Stimulated activated CD4-positive, alpha-beta T cell treated with anti-CD3 and anti-CD28 coated beads, Interleukin-1b, Interleukin-23, amount 100 ng/mL, for 48 hours (primary cell): Measurements from ENCODE around the gene A3GALT2.

Experiments used
- DNase-seq: peaks from one replicate; pipeline ENCODE4 v3.0.0-alpha.2; 2020

A3GALT2 gene

DNA sequence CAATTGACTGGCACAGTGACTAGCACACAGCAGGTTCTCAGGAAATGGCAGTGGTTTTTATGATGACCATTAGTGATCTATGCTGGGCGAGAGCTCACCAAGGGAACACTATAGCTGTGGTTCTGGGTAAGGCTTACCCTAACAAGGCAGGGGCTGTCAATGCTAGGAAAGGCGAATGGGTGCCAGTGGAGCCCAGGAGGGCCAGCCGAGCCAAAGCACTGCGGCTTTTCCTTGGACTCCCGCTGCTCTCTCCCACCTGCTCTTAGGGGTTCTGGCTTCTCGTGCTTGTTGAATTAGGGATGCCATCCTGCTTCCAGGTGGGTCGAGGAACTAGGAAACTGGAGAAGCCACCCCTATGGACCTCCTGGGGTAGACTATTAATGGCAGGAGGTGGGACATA, 10.0 kb upstream of the A3GALT2 start:
- no peak for DNase-seq

DNA sequence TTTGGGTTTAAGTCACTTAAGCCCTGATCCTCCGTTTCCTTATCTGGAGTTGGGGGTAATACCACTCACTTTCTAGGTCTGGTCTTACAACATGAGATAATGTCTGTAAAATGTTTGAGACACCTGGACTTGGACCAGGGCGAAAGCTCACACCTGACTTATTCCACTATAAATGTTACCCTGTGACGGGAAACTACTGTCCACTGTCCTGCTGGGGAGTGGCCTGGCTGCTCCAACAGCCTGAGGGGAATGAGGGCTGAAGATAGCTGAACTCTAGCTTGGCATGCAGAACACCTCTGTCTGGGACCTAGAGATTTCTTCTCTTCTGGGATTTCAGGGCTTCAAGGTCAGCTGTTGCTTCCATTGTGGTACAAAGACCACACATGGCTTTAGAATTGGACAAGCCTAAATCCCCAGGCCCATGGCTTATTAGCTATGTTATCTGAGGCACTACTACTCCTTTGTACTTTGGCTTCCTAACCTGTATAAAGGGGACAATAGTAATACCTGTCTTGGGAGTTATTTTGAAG, 9.5 kb upstream of the A3GALT2 start:
- no peak for DNase-seq

DNA sequence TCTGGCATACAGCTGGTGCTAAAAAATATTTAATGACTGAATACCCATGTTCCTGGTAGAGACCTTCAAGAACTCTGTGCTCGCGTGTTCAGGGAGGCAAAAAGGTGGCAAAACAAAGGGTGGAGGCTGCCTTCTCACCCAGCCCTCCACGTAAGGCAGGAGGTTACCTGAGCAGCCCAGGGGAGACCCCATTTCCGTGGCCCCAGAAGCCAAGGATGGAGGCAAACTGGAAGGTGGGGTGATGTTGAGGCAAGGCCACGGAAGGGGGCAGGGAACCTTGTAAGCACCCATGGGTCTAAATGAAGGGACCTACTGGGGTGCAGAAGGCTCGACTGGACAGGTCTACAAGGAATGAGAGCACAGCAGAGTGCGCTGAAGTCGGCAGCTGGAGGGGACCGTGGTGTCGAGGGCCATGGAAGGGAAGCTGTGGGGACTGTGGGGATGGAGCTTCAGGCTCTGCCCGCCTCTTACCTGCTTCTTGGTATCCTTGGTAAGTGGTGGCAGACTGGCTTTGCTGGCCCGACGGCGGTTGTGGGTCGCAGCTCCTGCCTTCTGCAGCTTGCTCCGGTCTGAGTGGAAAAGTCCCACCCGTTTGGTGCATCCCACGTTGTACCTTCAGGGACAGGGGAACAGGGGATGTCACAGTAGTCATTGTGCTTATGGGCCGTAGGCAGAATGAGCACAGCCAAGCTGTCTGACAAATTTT, 8.9 kb upstream of the A3GALT2 start:
- DNase-seq, result no peak

DNA sequence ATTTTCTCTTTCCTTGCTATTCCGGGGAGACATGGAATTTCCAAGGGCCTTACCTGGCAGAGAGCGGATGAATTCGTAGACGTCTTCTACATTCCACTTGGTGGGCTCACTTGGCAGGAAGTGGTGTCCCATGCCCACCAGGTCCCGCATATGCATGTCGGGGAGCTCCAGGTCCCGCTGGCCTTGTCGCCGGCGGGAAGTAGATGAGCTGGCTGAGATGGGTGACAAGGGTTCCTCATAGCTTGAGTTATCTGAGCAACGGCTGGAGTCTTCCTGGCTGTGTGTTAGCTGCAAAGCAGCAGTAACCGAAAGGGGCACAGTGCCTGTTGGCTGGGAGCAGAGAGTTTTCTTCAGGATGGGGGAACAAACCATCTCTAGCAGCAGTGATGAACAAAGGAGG, 7.9 kb upstream of the A3GALT2 start:
- DNase-seq, result no peak

DNA sequence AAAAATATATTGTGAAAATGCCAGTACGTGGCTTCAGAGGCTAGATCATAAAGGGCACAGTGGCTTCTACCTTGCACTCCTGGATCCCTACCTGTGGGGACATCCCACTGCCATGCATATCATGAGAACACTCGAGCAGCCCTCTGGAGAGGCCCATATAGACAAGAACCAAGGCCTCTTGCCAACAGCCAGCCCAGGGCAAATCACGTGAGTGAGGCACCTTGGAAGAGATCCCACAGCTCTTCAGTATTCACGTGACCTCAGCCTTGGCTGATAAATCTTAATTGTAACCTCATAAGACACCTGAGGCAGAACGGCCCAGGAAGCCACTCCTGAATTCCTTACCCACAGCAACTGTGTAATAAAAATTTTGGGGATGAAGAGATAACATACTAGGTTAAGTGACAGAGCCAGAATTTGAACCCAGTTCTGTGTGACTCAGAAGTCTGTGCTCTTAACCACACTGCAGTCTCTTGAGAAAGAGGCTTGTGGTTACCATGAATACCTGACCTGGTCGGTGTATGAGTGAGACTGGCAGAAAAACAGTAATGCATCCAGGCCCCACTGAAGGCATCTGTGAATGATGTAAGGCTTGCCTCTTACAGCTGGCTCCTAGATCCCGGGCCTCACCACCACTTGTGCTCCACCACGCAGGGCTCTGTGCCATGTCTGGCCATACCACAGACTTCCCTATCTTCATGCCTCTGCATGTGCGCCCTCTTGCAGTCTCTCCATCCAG, 6.9 kb upstream of the A3GALT2 start:
- peak; percentile 8 for DNase-seq

DNA sequence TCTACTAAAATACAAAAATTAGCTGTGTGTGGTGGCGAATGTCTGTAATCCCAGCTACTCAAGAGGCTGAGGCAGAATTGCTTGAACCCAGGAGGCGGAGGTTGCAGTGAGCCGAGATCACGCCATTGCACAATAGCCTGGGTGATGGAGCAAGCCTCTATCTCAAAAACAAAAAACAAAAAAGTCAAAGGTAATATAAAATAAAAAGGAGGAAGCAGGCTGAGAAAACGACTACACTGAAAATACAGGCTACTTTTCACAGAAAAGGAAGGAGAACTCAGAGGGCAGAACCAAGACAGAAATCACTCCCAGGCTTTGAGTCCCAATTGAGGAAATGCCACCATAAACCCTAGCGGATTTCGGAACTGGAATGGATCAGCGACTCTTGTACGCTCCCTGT, 5.9 kb upstream of the A3GALT2 start:
- DNase-seq, result no peak

DNA sequence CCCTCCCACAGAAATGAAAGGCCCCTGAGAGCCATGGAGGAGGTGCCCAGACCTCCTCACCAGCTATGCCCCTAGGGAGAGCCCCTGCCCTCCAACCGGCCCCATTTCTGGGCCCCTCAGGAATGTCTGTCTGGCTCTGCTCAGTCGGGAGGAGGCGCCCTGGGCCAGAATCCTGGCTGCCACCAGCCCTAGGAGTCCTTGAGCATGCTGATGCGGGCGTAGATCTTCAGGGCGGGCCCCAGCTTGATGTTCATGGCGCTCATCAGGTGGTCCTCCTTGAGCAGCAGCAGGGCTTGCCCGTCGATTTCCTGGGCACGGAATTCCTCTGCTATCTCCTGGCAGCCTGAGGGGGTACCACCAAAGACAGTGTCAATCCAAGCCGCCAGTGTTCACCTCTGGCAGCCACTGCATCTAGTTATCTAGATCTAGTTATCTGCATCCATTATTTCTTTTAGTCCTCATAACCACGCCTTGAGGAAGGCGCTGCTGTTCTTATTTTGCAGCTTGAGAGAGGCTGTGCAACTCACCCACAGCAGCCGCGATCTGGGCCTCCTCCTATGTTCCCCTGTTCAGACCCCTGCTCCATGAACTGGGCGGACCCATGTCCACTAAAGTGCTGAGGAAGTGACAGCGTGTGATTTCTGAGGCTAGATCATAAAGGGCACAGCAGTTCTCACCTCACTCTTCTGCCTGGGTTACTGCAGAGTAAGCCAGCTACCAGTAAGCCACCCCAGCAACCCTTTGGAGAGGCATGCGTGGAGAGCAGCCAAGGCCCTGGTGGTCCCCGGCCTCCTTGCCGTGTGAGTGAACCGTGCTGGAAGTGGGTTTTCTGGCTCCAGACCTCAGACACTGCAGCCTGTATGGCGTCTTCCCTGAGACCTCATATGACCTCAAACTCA, 4.0 kb upstream of the A3GALT2 start:
- DNase-seq, result no peak

DNA sequence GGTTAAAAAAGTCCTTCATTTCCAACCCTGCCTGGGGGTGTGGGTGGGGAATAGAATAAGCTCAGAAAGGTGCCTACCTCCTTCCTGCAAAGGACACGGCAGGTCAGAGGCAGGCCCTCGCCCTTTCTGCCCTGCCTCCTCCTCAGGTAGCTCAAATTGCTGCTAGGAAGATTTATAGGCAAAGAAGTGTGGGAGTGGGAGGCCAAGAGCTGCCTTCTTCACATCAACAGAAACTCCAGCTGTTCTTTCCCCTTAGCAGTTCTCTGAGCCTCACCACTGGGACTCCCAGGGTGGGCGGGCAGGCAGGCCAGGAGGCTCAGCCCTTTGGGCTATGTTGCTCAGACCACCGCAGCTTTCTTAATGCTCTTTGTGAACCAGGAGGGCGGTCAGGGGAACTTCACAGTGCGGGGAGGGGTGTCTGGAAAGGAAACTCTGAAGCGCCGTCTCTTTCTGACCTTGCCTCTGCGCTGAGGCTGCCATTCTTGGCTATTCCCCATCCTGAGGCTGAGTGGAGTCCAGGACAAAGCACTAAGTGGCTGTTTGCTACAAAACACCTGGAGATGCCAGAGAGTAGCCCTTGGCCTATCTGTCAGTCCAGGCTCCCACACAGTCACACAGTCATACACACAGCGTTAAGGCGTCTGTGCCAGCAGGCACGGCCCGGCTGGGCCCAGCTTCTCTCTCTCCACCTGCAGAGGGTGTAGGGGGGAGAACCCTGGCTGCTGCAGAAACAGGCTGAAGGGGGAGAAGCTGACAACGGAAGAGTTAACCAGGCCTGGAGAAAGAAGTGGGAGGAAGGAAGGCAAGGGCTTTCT, 3.0 kb upstream of the A3GALT2 start:
- no peak for DNase-seq

DNA sequence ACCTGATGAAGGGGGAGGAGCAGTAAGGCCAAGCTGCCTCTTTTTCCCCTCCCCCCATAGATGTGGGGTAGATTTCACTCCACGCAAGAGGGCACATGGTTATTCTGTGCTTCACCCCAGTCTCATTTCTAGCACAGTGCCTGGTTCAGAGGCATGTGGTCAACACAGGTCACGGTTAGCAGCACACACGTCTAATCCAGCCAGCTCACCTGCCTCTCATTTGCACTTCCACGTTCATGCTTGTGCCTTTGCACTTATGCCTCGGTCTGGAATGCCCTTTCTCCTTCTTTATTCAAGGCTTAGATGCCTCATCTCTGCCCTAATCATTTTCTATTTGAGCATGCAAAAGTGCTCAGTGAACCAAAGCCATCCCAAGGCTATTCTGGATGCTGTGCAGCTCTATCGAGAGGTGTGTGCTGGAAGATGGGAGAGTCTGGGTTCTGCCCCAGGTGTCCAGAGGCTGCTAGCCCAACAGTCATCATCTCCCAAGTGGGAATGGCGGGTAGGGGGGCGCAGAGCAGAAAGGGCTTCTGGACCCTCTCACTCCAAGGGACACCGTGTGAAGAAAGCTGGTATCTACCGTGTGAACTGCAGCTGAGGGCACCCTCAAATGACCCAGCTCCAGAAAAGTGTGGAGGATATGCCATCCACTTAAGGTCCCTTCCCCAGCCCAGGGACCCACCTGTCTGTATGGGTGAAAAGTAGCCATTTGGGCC, 2.1 kb upstream of the A3GALT2 start:
- no peak for DNase-seq

DNA sequence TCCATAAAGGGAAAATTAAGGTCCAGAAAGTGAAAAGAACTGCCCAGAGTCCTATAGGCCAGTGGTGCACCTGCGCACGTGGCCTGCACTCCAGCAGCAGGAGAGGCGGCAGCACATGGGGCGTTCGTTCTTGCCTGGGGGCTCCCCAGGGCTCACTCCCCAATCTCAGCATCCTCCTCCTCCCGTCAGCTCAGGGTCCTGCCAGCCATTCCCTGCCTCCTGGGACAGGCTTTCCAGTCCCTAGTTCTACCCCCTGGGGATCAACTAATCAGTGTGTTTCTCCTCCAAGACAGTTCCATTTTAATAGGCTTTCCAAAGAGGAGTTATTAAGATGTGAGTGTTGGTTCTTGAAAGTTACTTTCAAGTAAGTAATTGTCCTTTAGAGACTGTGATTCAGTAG, 1.2 kb upstream of the A3GALT2 start:
- DNase-seq, result no peak

DNA sequence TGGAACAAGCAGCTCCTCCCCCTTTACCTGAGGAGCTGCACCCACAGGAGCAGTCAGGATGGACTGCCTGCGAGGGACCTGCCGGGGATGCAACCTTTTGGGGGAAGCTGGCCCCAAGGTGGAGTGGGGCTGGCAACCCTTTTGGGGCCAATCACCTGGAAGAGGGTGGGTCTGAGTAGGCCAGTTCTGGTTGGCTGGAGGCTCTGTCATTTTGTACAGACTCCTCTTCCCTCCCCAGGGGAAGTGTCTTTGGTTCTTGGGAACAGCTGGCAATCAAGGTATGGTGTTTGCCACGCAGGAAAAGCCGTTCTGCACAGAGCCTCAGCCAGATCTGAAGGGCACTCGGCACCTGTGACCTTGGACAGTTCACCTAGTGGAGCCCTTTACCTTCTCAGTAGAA, 280 bp upstream of the A3GALT2 start:
- DNase-seq, result no peak

DNA sequence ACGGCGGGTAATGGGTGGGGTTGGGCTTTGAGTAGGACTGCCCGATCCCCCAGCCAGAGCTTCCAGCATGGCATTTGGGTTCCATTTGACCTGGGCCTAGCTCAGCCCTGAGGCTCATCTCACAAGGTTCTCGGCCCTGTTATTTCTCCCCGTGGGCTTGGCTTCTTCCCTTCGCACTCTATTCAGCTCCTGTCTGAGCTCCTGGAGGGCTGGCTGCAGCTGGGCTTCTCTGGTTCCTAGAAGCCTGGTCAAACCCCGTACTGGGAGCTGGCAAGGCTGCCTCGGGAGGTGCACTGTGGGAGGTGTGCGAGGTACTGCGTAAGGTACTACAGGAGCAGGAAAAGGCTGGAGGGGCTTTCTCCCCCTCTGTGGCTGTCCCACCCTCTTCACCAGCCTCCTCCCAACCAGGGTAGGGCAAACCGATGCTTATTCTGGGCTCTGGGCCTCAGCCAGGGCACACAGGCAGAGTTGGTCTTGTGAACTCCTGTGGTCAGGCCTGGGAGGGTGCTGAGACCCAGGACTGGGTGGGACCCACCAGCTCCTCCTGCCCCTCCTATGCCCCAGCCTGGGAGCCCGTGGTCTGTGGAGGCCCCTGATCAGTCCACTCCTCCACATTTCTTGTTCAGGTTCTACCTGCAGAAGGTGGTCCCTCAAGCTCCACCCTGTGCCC, 814 bp downstream of the A3GALT2 start:
- DNase-seq, result no peak

DNA sequence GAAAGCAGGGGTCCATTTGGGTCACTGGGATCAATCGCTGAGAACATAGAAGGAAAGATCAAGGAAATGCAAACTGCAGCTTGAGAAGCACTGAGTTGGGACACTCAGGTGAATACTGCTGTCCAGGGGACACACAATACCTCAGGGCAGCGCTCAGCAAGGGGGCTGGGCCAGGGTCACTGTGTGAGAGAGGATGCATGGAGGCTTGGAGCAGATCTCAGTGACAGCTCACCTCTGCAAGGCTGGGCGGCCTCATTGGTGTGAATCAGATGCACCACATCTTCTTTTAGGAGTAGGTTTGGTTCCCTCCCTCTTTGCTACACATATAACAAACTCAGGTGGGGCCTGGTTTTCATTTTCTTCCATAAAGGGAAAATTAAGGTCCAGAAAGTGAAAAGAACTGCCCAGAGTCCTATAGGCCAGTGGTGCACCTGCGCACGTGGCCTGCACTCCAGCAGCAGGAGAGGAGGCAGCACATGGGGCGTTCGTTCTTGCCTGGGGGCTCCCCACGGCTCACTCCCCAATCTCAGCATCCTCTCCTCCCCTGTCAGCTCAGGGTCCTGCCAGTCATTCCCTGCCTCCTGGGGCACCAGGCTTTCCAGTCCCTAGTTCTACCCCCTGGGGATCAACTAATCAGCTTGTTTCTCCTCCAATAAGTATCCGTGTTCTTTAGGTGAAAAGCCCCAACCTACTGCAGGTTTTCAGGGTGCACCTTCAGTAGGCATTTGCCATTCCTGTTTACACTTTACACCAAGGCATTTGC, 1.5 kb downstream of the A3GALT2 start:
- DNase-seq, result no peak

DNA sequence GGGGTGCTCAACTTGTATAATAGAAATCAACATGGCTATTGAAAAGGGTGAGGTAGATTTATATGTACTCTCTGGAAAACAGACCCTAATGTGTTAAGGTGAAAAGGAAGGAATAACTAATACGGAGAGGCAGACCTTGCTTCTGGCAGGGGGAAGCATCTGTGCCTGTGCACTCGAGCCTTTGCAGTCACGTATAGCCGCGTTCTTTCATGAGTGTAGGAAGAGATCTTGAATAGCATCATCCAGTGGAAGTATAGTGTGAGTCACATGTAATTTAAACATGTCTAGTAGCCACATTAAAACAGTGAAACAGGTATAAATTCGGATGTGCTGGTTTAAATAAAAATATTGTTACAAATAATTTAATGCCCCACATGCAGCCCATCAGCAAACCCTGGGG, 3.0 kb downstream of the A3GALT2 start:
- no peak for DNase-seq

DNA sequence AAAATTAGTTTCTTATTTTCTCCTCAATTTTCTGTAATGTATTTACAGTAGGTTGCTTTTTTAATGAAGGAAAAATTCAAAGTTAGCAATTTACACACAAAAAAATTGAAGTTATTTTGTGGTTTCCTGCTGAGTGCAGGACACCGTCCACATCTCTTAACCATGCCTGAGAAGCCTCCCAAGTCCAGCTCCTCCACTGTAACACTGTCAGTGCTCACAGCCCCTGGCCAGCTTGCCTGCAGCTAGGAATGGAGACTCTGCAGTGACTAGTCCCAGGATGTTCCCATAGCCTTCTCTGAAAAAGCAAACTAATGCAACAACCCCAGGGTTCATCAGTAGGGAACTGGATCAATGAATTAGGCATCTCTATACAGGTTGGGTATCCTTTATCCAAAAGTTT, 3.5 kb downstream of the A3GALT2 start:
- no peak for DNase-seq

DNA sequence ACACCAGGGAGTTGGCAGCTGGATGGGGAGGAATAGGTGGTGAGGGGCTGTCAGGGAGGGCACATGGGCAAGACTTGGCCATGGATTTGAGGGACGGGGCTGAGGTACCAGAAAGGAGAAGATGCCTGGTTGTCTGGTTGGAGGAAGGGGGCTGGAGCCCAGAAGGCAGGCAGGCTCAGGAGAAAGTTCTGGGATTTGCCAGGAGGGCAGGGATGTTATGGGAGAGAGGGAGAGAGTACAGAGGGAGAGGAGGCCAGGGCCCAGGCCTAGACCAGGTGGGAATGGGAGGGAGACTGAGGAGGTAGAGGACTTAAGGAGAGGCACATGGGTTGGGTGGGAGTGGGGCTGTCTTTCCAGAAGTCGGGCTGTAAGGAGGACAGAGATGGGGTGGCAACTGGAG, 4.3 kb downstream of the A3GALT2 start:
- DNase-seq, result no peak

DNA sequence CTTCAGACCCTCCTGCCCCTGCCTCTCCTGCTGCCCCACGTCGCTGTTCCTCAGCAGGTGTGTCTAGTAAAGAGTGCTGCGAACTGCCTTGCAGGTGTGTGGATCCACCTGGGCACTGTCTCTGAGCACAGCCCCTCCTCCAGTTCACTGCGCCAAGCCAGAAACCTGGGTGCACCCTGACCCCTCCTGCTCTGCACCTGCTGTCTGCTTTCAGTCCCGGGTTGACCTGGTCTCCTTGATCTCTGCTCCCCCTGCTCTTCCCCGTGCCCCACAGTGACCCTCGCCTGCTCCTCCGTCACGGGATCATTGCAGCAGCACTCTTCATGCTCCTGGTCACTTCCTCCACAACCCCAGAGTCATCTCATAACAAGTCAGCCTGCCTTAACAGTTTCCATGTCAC, 6.5 kb downstream of the A3GALT2 start:
- DNase-seq, result no peak

DNA sequence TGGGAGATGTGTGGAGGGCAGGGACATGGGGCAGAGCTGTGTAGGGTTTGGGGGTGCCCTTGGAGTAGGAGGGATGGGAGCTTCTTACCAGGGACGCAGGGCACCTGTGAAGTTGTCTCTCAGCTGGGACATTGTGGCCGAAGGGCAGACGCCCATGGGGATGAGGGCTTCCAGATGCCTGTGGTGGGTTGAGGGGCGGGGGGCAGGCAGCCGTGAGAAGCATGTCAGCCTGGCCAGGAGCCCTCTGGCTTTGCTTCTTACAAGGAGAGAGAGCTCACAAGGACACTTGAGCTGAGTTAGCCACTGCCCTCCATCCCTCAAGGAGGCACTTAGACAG, 8.5 kb downstream of the A3GALT2 start:
- no peak for DNase-seq

DNA sequence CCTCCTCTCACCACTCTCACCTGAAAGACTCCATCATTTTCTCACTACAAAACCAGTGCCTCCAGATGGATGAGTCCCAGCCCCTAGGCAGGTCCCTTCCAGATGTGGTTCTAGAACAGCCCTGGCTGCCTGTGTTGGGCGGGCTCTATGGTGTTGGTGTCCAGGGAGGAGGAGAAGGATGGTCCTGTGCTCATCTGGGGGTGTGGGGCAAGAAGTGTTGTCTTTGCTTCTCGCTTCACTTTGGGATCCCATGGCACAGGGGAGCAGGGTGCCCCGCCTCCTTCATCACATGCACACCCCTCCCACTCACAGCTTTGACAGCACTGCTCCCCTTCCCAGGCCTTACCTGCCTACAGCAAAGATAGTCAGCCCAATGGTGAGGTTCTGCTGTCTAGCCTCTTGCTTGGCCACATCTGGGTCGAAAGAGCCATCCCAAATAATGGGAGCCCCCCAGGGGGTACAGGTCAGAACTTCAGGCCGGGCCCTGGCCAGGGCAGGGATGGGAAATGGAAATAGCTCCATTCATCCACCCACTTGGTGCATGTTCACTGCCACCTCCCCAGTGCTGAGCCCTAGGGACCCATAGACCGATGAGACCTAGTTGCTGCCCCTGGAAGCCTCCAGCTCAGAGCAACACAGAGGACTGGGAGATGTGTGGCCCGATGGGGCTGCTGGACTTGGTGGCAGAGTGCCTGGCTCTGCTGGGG, 9.0 kb downstream of the A3GALT2 start:
- no peak for DNase-seq

DNA sequence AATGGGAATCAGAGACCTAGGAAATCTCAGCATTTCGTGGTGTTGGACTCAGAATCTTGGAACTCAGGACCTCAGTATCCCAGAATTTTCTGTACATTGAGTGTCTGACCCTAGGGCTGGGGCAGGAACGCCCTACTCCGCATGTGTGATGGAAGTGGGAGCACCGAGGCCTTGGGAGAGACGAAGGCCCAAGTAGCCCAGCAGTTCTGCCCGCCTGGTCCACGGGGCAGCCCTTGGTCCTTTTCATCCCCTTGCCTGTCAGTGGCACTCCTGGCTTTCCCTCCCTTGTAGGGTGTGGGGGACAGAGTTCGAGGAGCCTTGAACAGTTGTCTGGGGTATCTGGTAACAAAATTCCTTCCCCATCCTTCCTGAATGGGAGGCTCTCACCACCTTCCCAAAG, 10.2 kb downstream of the A3GALT2 start:
- DNase-seq, result no peak
